Measurements from ENCODE around the gene TMEM220. TPM values are rescaled to one million over a fixed set of nuclear protein-coding genes. Genes with fewer than 3 reads are reported as not detected.

The TMEM220 gene
- polyA plus RNA-seq, 1 of the 3 experiments (the other 2 are of a cell fraction), result 2.7 TPM

DNA sequence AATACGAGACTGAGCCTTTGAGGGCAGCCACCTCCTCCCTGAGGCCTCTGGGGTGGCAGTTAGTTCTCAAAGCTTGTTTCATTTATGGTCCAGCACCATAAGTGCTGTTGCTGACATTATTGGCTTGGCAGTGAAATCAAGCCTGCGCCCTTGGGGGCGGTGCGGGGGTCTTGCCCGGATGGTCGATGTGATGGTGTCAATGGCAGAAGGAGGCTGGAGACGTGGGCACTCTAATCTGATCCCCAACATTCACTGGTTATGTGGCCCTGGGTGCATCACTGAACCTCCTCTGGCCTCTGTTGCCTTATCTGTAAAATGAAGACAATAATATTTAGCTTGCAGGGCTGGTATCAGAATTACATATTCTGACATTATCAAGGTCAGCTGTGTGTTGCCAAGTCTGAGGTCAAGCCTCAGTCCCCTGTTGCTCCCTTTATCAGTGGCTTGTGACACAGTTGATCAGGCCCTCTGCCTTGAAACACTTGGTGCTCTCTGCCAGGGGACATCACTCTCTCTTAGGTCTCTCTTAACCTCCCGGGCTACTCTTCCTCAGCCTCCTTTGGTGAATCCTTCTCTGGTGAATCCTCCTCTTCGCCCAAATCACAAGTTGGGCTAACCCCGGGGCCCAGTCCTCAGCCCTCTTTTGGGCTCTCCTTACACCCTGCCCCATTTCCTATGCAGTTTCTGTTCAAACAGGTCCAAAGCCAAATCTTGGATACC, 11.8 kb upstream of the TMEM220 start:
- Histone ChIP-seq H3K27ac (ENCODE audit: low read depth in 2 of 2, low read length in 1 of 2) (no peak overlapping the region), H3K27me3 (ENCODE audit: insufficient read depth) (no peaks in the 10 kb centered on the region; the same call in 1 of the 2 replicates), H4K20me1 (ENCODE audit: insufficient read depth) (no peaks in the 10 kb centered on the region), H3K36me3 (replicated peaks in 1 of 2; ENCODE audit: control insufficient read depth in 1 of 2, insufficient read depth in 2 of 2, low read length in 1 of 2) (no peaks in the 10 kb centered on the region), H3K9ac (no peak overlapping the region), H3F3A (replicated peaks; ENCODE audit: insufficient read depth) (no peaks in the 10 kb centered on the region), H3K9me2 (no peaks in the 10 kb centered on the region), H3K4me1 (ENCODE audit: control insufficient read depth in 1 of 2, insufficient read depth in 2 of 2, low read depth in 1 of 2, low read length in 1 of 2) (peaks cover 0 to 19% of the 10 kb centered on the region in 2 experiments; a peak in 1 of 4 replicates), H2AFZ (ENCODE audit: low read depth) (no peak overlapping the region), H3K9me3 (no peaks in the 10 kb centered on the region), H3K4me2 (no peak overlapping the region), H3K4me3 (ENCODE audit: low read depth in 2 of 2, low read length in 1 of 2) (no peak overlapping the region), H3K79me2 (ENCODE audit: insufficient read depth) (no peaks in the 10 kb centered on the region)
- no peak for DNase-seq
- WGBS (ENCODE audit: low lambda C conversion rate), result 61% methylated on average over 10 of the region's 10 CpGs
- TF ChIP-seq MEF2A (IDR thresholded peaks at IDR 0.05; ENCODE audit: borderline replicate concordance, low read depth) (no peak), SMC3 (IDR thresholded peaks at IDR 0.05; ENCODE audit: low read depth, low read length) (no peak), TEAD4 (IDR thresholded peaks at IDR 0.05; ENCODE audit: borderline replicate concordance, insufficient read depth) (no peak), MXI1 (IDR thresholded peaks at IDR 0.05; ENCODE audit: low read depth, low read length) (no peak), TCF12 (IDR thresholded peaks at IDR 0.05) (no peak), FOXJ3 (CRISPR knock-in tag; IDR thresholded peaks at IDR 0.05) (no peak), CHD2 (IDR thresholded peaks at IDR 0.05; ENCODE audit: low read length, partially characterized antibody) (no peak), JUND (IDR thresholded peaks at IDR 0.05) (no peak), NRF1 (IDR thresholded peaks at IDR 0.05; ENCODE audit: low read depth, low read length) (no peak), RFX5 (IDR thresholded peaks at IDR 0.05; ENCODE audit: low read length) (no peak)
- TF ChIP-seq, protein P1, sequence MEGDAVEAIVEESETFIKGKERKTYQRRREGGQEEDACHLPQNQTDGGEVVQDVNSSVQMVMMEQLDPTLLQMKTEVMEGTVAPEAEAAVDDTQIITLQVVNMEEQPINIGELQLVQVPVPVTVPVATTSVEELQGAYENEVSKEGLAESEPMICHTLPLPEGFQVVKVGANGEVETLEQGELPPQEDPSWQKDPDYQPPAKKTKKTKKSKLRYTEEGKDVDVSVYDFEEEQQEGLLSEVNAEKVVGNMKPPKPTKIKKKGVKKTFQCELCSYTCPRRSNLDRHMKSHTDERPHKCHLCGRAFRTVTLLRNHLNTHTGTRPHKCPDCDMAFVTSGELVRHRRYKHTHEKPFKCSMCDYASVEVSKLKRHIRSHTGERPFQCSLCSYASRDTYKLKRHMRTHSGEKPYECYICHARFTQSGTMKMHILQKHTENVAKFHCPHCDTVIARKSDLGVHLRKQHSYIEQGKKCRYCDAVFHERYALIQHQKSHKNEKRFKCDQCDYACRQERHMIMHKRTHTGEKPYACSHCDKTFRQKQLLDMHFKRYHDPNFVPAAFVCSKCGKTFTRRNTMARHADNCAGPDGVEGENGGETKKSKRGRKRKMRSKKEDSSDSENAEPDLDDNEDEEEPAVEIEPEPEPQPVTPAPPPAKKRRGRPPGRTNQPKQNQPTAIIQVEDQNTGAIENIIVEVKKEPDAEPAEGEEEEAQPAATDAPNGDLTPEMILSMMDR (IDR thresholded peaks at IDR 0.05), result no peak
- TF ChIP-seq, protein P2, sequence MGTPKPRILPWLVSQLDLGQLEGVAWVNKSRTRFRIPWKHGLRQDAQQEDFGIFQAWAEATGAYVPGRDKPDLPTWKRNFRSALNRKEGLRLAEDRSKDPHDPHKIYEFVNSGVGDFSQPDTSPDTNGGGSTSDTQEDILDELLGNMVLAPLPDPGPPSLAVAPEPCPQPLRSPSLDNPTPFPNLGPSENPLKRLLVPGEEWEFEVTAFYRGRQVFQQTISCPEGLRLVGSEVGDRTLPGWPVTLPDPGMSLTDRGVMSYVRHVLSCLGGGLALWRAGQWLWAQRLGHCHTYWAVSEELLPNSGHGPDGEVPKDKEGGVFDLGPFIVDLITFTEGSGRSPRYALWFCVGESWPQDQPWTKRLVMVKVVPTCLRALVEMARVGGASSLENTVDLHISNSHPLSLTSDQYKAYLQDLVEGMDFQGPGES (IDR thresholded peaks at IDR 0.05; ENCODE audit: low read depth, low read length), result no peak
- CTCF ChIA-PET, result interaction anchor here (1.4 to 8.5 kb wide), 2 partner anchors 95 to 104 kb away, joined by 4 to 165 read pairs; no protein-coding TSS in a partner anchor
- POLR2A ChIA-PET, result no interaction called here

DNA sequence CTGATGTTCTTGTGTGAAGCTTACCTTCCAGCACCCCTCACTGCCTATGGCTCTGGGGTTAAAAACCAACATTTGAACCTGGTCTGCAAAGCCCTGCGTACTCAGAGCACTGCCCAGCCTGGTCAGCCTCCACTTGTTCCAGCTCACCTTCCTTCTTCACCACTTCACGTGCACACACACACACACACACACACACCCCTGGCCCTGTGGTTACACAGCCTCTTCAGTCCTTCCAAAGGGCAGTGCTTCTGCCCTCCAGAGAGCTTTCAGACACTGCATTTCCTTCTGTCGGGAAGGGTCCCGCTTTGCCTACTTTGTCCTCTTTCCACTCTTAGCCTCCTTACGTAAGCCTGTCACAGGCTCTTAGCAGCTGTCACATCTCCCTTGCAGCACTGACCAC, 9.6 kb upstream of the TMEM220 start:
- Histone ChIP-seq H3F3A (replicated peaks; ENCODE audit: insufficient read depth) (no peaks in the 10 kb centered on the region), H3K4me2 (no peak overlapping the region), H3K79me2 (ENCODE audit: insufficient read depth) (no peaks in the 10 kb centered on the region), H3K27ac (ENCODE audit: low read depth in 2 of 2, low read length in 1 of 2) (no peak overlapping the region), H2AFZ (ENCODE audit: low read depth) (no peak overlapping the region), H3K9ac (no peak overlapping the region), H3K4me1 (ENCODE audit: control insufficient read depth in 1 of 2, insufficient read depth in 2 of 2, low read depth in 1 of 2, low read length in 1 of 2) (peaks cover 0 to 16% of the 10 kb centered on the region in 2 experiments; a peak in 1 of 4 replicates), H3K36me3 (replicated peaks in 1 of 2; ENCODE audit: control insufficient read depth in 1 of 2, insufficient read depth in 2 of 2, low read length in 1 of 2) (no peaks in the 10 kb centered on the region), H3K27me3 (ENCODE audit: insufficient read depth) (no peaks in the 10 kb centered on the region; the same call in 1 of the 2 replicates), H3K9me2 (no peaks in the 10 kb centered on the region), H3K4me3 (ENCODE audit: low read depth in 2 of 2, low read length in 1 of 2) (no peak overlapping the region), H3K9me3 (no peaks in the 10 kb centered on the region), H4K20me1 (ENCODE audit: insufficient read depth) (no peaks in the 10 kb centered on the region)
- no peak for DNase-seq
- ChIA-PET POLR2A (no interaction called here), CTCF (interaction anchor here (8.5 kb wide), 1 partner anchor 106 kb away, joined by 165 read pairs; no protein-coding TSS in a partner anchor)
- TF ChIP-seq CHD2 (IDR thresholded peaks at IDR 0.05; ENCODE audit: low read length, partially characterized antibody), result no peak
- TF ChIP-seq, protein P3, sequence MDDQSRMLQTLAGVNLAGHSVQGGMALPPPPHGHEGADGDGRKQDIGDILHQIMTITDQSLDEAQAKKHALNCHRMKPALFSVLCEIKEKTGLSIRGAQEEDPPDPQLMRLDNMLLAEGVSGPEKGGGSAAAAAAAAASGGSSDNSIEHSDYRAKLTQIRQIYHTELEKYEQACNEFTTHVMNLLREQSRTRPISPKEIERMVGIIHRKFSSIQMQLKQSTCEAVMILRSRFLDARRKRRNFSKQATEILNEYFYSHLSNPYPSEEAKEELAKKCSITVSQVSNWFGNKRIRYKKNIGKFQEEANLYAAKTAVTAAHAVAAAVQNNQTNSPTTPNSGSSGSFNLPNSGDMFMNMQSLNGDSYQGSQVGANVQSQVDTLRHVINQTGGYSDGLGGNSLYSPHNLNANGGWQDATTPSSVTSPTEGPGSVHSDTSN (IDR thresholded peaks at IDR 0.05), result no peak
- no peak for TF ChIP-seq ELF1 (IDR thresholded peaks at IDR 0.05)
- no peak for TF ChIP-seq NRF1 (IDR thresholded peaks at IDR 0.05; ENCODE audit: low read depth, low read length)
- no peak for TF ChIP-seq MEF2A (IDR thresholded peaks at IDR 0.05; ENCODE audit: borderline replicate concordance, low read depth)
- no peak for TF ChIP-seq RCOR1 (IDR thresholded peaks at IDR 0.05; ENCODE audit: low read length)
- no peak for TF ChIP-seq FOXM1 (IDR thresholded peaks at IDR 0.05; ENCODE audit: low read depth)
- TF ChIP-seq, protein P4, sequence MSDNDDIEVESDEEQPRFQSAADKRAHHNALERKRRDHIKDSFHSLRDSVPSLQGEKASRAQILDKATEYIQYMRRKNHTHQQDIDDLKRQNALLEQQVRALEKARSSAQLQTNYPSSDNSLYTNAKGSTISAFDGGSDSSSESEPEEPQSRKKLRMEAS (IDR thresholded peaks at IDR 0.05; ENCODE audit: low read depth), result no peak
- no peak for TF ChIP-seq MXI1 (IDR thresholded peaks at IDR 0.05; ENCODE audit: low read depth, low read length)
- no peak for TF ChIP-seq JUND (IDR thresholded peaks at IDR 0.05)
- no peak for TF ChIP-seq NFIC (IDR thresholded peaks at IDR 0.05; ENCODE audit: borderline replicate concordance)
- TF ChIP-seq, protein P2 (IDR thresholded peaks at IDR 0.05; ENCODE audit: low read depth, low read length), result no peak
- WGBS (ENCODE audit: low lambda C conversion rate), result 84% methylated on average over 5 of the region's 5 CpGs

Measured in SK-N-SH (cell line).